ENCODE results near the gene FANCC.

Gene FANCC

DNA sequence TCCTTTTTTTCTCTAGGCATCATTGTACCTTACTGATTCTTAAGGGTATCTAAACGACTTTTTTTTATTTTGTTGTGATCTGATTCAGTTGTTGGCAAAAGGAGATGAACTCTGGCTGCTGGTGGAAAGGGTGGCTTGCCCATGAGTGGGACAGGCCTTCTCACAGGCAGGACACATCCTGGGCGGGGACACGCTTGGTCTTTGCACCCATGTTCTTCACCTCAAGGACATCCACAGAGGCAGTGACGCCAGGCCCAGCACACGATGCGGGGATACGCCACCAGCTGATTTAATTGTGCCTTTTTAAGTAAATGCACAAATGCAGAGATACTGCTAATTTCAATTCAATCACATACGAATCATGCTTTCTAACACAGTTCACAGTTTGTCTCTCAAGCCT lies 208.1 kb downstream of the FANCC start:
- Mint-ChIP-seq H3K36me3 (ENCODE audit: low read depth) (peaks cover 6% of the 10 kb centered on the region), H3K4me1 (ENCODE audit: low read depth) (no peaks in the 10 kb centered on the region), H3K27ac (no peak overlapping the region), H3K4me3 (no peak overlapping the region), H3K9me3 (no peaks in the 10 kb centered on the region), H3K27me3 (ENCODE audit: low read depth) (no peaks in the 10 kb centered on the region)
- no peak for DNase-seq (ENCODE audit: low spot score)

GRCh38 chr9:95108777-95109176 lies 208.7 kb downstream of the FANCC start:
- Mint-ChIP-seq H3K36me3 (ENCODE audit: low read depth) (peaks cover 6% of the 10 kb centered on the region), H3K27me3 (ENCODE audit: low read depth) (no peaks in the 10 kb centered on the region), H3K27ac (no peak overlapping the region), H3K9me3 (no peaks in the 10 kb centered on the region), H3K4me3 (no peak overlapping the region), H3K4me1 (ENCODE audit: low read depth) (no peaks in the 10 kb centered on the region)
- no peak for DNase-seq (ENCODE audit: low spot score)

- Mint-ChIP-seq H3K27ac (no peak overlapping the region), H3K36me3 (ENCODE audit: low read depth) (peaks cover 5% of the 10 kb centered on the region), H3K4me3 (no peak overlapping the region), H3K4me1 (ENCODE audit: low read depth) (no peaks in the 10 kb centered on the region), H3K9me3 (no peaks in the 10 kb centered on the region), H3K27me3 (ENCODE audit: low read depth) (no peaks in the 10 kb centered on the region)
- no peak for DNase-seq (ENCODE audit: low spot score)
These were observed 209.5 kb downstream of the FANCC start for GRCh38 chr9:95107976-95108375.

- Mint-ChIP-seq H3K27me3 (ENCODE audit: low read depth) (no peaks in the 10 kb centered on the region), H3K9me3 (no peaks in the 10 kb centered on the region), H3K4me1 (ENCODE audit: low read depth) (no peaks in the 10 kb centered on the region), H3K27ac (no peak overlapping the region), H3K4me3 (no peak overlapping the region), H3K36me3 (ENCODE audit: low read depth) (peaks cover 3% of the 10 kb centered on the region)
- no peak for DNase-seq (ENCODE audit: low spot score)
These were observed 210.3 kb downstream of the FANCC start for GRCh38 chr9:95107001-95107749.

- H3K4me3 Mint-ChIP-seq: no peak overlapping the region
- no peaks in the 10 kb centered on the region for H3K27me3 Mint-ChIP-seq (ENCODE audit: low read depth)
- DNase-seq (ENCODE audit: low spot score): no peak
- peaks cover 3% of the 10 kb centered on the region for H3K36me3 Mint-ChIP-seq (ENCODE audit: low read depth)
- H3K4me1 Mint-ChIP-seq (ENCODE audit: low read depth): no peaks in the 10 kb centered on the region
- no peak overlapping the region for H3K27ac Mint-ChIP-seq
- no peaks in the 10 kb centered on the region for H3K9me3 Mint-ChIP-seq
These were observed 211.8 kb downstream of the FANCC start for GRCh38 chr9:95105519-95106287.

- Mint-ChIP-seq H3K9me3 (no peaks in the 10 kb centered on the region), H3K4me3 (no peak overlapping the region), H3K36me3 (ENCODE audit: low read depth) (peaks cover 3% of the 10 kb centered on the region), H3K27ac (no peak overlapping the region), H3K27me3 (ENCODE audit: low read depth) (no peaks in the 10 kb centered on the region), H3K4me1 (ENCODE audit: low read depth) (no peaks in the 10 kb centered on the region)
- DNase-seq (ENCODE audit: low spot score): no peak
These were observed 212.5 kb downstream of the FANCC start for GRCh38 chr9:95104980-95105379.

DNA sequence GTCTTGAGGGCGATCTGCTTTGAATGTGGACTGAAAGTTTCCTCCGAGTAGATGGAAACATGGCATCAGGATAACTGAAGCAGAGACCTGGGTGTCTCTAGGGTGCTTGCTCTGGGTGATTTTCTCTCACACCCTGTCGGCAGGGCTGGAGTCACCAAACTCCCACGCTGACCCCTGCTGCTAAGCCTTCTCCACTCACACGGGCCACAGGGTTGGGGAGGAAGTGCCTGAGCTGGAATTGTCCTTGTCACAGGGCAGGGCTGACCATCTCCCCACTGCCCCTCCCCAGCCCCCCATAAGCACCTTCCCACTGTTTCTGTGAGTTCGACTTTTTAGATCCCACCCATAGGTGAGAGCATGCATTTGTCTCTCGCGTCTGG lies 212.9 kb downstream of the FANCC start:
- Mint-ChIP-seq H3K36me3 (ENCODE audit: low read depth) (peaks cover 3% of the 10 kb centered on the region), H3K4me3 (no peak overlapping the region), H3K27ac (no peak overlapping the region), H3K4me1 (ENCODE audit: low read depth) (no peaks in the 10 kb centered on the region), H3K9me3 (no peaks in the 10 kb centered on the region), H3K27me3 (ENCODE audit: low read depth) (no peaks in the 10 kb centered on the region)
- DNase-seq (ENCODE audit: low spot score): no peak

GRCh38 chr9:95103871-95104580 lies 213.5 kb downstream of the FANCC start:
- Mint-ChIP-seq H3K4me3 (no peak overlapping the region), H3K9me3 (no peaks in the 10 kb centered on the region), H3K27me3 (ENCODE audit: low read depth) (no peaks in the 10 kb centered on the region), H3K36me3 (ENCODE audit: low read depth) (peaks cover 3% of the 10 kb centered on the region), H3K27ac (no peak overlapping the region), H3K4me1 (ENCODE audit: low read depth) (no peaks in the 10 kb centered on the region)
- DNase-seq (ENCODE audit: low spot score): no peak

- Mint-ChIP-seq H3K4me1 (ENCODE audit: low read depth) (no peaks in the 10 kb centered on the region), H3K27ac (no peak overlapping the region), H3K27me3 (ENCODE audit: low read depth) (no peaks in the 10 kb centered on the region), H3K4me3 (no peak overlapping the region), H3K36me3 (ENCODE audit: low read depth) (peaks cover 3% of the 10 kb centered on the region), H3K9me3 (no peaks in the 10 kb centered on the region)
- DNase-seq (ENCODE audit: low spot score): no peak
These were observed 214.2 kb downstream of the FANCC start for GRCh38 chr9:95103281-95103771.

DNA sequence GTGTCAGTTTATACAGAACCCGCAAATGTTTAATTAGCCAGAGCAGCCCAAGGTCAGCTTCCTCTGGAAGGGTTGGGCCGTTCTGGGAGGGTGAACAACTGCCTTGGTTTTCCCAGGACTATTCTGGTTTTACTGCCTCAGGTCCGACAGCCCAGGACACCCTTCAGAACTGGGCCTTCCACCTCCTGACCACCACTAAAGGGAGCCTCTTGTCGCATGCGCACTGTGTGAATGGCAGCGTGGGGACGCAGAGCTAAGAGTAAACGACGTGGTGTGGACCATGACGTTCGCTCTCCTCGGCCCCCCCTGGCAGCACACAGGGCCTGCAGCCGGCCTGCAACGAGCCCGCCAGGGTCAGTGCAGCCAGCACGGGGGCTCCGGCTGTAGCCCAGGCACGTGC lies 214.9 kb downstream of the FANCC start:
- no peak for DNase-seq (ENCODE audit: low spot score)
- Mint-ChIP-seq H3K27me3 (ENCODE audit: low read depth) (no peaks in the 10 kb centered on the region), H3K9me3 (no peaks in the 10 kb centered on the region), H3K4me1 (ENCODE audit: low read depth) (no peaks in the 10 kb centered on the region), H3K4me3 (no peak overlapping the region), H3K27ac (no peak overlapping the region), H3K36me3 (ENCODE audit: low read depth) (peaks cover 3% of the 10 kb centered on the region)

GRCh38 chr9:95102001-95102433 lies 215.5 kb downstream of the FANCC start:
- Mint-ChIP-seq H3K36me3 (ENCODE audit: low read depth) (peaks cover 3% of the 10 kb centered on the region), H3K9me3 (no peaks in the 10 kb centered on the region), H3K4me1 (ENCODE audit: low read depth) (no peaks in the 10 kb centered on the region), H3K4me3 (no peak overlapping the region), H3K27me3 (ENCODE audit: low read depth) (no peaks in the 10 kb centered on the region), H3K27ac (no peak overlapping the region)
- no peak for DNase-seq (ENCODE audit: low spot score)

DNA sequence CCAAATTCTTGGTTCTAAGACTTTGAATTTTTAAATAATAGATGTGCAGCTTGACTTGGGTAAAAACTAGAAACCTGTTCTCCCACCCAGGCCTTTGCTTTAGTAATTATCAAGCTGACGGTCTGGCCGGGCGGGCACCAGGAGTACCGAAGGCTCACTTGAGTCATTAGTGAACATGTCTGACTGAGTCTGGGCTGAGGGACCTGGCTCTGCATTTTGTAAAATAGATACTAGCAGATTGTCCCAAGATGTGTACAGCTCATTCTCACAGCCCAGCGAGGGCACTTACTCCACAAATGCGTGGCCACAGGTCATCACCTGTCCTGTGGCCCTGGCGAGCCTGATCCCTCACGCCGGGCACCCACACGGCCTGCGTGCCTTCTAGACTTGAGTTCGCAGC lies 216.2 kb downstream of the FANCC start:
- Mint-ChIP-seq H3K4me3 (no peak overlapping the region), H3K36me3 (ENCODE audit: low read depth) (peaks cover 2% of the 10 kb centered on the region), H3K27me3 (ENCODE audit: low read depth) (no peaks in the 10 kb centered on the region), H3K27ac (no peak overlapping the region), H3K9me3 (no peaks in the 10 kb centered on the region), H3K4me1 (ENCODE audit: low read depth) (no peaks in the 10 kb centered on the region)
- DNase-seq (ENCODE audit: low spot score): no peak

- Mint-ChIP-seq H3K9me3 (no peaks in the 10 kb centered on the region), H3K4me3 (no peak overlapping the region), H3K27ac (no peak overlapping the region), H3K4me1 (ENCODE audit: low read depth) (no peaks in the 10 kb centered on the region), H3K27me3 (ENCODE audit: low read depth) (no peaks in the 10 kb centered on the region), H3K36me3 (ENCODE audit: low read depth) (no peaks in the 10 kb centered on the region)
- DNase-seq (ENCODE audit: low spot score): no peak
These were observed 217.4 kb downstream of the FANCC start for GRCh38 chr9:95100071-95100627.

Measured in T-helper 2 cell treated with Interferon-gamma antibody and Interleukin-4, amounts not matched to agents 5 μg/mL and 100 μg/mL, for 36 hours (primary cell).